GM21515 (cell line): ENCODE data around the gene INPP5F.

Experiments used
- ATAC-seq: cut with Tn5 transposase; IDR thresholded peaks from one replicate; pipeline ENCODE4 v1.9.1; 2021; ENCODE audit not compliant: unreplicated experiment

INPP5F gene

DNA sequence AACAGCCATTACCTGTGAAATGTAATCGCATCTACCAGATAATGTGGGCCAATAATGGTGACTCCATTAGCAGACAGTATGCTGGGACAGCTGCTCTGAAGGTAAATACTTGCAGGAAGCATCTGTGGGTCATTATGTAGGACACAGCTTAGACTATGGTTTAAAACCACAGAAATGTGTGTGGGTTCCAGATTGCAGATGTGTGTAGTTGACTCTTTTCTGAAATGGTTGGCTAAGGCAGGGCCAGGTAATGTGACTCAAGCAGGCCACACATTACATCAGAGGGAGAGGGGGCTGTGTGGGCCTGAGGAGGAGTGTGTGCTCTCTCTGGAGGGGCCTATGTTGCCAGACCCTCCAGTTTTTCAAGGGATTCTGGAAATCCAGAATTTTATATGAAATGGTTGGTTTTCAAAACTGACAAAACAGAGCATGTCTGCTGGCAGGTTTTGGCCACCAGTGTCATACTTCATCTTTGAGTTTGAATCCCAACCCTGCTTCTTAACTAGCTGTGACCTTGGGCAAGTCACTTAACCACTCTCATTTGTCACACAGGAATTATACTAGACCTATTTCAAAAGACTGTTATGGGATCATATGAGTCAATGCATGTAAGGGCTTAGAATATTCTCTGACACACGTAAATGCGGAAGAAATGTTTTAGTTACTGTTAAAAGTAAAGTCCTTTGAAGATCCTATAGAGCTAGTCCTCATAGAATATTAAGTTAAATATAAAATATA lies 82.3 kb downstream of the INPP5F start:
- no peak for ATAC-seq

GRCh38 chr10:119811122-119811521 lies 85.3 kb downstream of the INPP5F start:
- ATAC-seq: no peak

DNA sequence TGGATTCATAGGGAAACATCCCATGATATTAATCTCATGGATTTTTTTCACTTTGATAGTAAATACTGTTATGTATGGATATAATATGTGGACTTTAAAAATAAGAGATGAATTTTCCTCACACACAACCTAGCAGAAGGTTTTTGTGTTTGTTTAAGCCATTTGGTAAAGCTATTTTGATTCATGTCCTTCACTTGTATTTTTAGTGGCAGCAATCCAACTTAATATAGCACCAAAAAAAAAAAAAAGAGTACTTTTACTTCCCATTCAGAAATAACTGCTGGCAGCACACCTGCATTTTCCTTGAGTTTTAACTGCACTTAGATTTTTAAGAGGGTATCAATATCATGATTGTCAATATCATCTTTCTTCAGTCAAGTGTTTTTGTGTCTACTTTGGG lies 86.8 kb downstream of the INPP5F start:
- no peak for ATAC-seq

DNA sequence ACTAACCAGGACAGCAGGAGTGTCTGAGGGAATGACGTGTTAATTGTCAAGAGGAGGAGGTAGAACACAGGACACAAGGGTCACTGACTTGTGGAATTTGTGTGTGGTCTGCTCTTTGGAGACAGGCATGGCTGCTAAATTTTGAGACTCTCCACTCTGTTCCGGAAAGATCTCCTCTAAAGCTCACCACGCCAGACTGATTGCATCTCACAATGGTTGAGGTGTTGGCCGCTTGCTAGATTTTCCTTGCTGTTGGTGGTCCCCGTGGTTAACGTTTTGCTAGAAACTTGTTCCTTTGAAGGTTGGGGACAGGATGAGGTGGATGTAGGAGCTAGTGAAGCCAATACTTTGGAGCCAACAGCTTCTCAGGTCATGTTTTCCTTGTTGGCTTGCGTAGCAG lies 89.8 kb downstream of the INPP5F start:
- no peak for ATAC-seq

GRCh38 chr10:119817991-119818888 lies 92.4 kb downstream of the INPP5F start:
- no peak for ATAC-seq

DNA sequence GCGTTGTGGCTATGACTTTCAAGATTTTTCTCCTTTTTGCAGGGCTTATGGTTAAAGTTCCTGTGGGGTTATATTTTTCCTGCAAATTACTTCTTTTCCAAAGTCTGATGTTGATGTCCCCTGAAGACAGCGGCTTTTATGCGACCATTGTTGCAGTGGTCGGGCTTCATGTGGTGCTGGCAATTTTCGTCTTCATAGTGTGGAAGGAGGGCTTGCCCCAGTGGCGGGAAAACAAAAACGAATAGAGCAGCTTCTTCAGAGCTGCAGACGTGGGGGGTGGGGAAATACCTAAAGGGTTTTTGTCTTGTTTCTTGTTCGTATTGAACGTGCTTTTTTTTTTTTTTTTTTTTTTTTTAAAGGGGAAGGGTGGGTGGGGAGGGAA lies 93.0 kb downstream of the INPP5F start:
- ATAC-seq: no peak

DNA sequence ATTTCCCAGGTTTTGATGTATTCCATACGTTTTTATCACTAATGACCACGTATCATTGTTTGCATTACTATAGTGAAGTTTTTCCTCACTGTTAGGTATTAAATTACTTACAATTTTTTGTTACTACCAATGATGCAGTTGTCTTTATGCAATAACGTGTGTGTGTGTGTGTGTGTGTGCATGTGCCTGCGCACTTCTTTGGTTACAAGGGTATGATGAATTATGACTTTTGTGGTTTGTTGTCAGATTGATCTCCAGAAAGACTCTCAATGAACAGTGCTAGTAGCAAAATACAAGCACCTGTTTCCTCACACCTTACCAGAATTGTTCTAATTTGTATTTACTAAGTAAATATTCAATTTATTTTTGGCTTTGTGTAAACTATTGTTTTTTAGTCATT lies 95.3 kb downstream of the INPP5F start:
- ATAC-seq: no peak

- no peak for ATAC-seq
These were observed 98.4 kb downstream of the INPP5F start for GRCh38 chr10:119824299-119824698.

DNA sequence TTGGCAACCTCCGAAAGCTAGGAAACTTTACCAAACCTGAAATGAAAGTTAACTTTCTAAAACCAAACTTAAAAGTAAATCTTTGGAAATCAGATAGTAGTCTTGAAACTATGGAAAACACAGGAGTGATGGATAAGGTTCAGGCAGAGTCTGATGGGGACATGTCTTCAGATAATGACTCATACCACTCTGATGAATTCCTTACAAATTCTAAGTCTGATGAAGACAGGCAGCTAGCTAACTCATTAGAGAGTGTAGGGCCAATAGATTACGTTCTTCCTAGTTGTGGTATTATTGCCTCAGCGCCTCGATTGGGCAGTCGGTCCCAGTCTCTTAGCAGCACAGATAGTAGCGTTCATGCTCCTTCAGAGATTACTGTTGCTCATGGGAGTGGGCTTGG lies 100.9 kb downstream of the INPP5F start:
- ATAC-seq: no peak

- no peak for ATAC-seq
These were observed 101.6 kb downstream of the INPP5F start for GRCh38 chr10:119827430-119827829.

DNA sequence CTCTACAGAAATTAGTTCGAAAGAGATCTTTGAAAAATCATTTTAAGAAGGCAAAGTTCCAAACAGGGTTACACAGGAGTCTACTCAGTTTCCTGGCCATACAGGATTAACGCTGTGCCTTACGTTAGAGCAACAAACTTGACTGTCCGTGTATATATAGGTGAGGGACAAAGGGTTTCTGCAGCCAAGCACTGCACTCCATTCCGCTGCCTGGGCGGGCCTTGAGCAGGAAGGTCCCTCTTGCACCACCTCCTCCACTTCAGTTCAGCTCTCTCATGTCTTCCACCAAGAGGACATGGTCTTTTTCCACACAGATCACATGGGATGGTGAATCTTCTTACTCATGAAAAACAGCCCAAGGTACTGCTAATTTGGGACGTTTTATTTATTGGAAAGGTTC lies 103.6 kb downstream of the INPP5F start:
- ATAC-seq: no peak

GRCh38 chr10:119830851-119831250 lies 105.0 kb downstream of the INPP5F start:
- no peak for ATAC-seq

- no peak for ATAC-seq
These were observed 105.8 kb downstream of the INPP5F start for GRCh38 chr10:119831656-119832055.

DNA sequence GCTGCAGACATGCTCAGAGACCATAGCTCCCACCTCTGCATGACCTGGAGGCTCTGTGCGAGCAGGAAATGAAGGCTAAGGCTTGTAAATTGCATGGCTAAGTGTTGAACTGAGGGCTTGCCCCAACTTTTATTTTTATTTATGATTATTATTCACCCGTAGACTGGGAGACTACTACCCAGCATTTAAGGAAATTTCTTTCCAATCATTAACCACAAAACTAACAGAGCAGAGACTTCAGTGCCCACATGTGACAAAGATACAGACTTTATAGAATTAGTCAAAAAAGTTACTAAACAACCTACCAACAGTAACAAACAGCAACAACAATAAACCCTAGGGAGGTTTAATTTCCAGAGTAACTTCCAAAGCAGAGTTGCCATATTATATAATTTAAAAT lies 107.1 kb downstream of the INPP5F start:
- no peak for ATAC-seq

- ATAC-seq: no peak
These were observed 108.3 kb downstream of the INPP5F start for GRCh38 chr10:119834188-119834587.

- no peak for ATAC-seq
These were observed 119.8 kb downstream of the INPP5F start for GRCh38 chr10:119845656-119846055.

DNA sequence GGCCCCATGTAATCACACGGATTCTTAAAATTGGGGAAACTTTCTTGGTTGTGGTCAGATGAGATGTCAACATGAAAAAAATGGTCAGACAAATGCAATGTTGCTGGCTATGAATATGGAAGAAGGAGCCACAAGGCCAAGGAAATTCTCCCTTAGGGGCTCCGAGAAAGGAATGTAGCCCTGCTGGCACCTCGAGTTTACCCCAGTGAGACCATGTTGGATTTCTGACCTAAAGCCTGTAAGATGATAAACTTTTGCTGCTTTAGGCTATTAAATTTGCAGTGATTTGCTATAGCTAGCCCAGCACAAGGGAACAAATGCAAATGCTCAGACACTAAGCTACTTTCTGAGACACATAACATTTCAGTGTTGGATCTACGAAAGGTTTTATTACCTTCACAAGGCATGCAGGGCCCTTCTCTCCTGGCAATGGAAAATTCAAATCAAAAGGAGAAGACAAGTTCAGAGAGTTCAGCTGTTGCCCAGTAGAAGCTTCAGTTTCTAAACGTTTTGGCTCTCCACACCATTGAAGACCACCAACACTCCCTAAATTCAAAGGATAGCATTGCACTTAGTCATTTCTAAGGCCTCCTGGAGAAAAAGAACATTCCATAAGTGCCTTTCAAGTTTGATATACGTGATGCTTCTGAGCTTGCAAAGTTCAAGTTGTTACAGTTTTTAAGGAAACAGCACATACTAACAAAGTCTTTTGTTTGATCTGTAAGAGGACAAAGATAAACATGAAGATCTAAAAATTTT lies 123.4 kb downstream of the INPP5F start:
- no peak for ATAC-seq

- ATAC-seq: no peak
These were observed 124.1 kb downstream of the INPP5F start for GRCh38 chr10:119849944-119850343.

GRCh38 chr10:119852277-119852676 lies 126.4 kb downstream of the INPP5F start:
- ATAC-seq: no peak

- ATAC-seq: no peak
These were observed 127.0 kb downstream of the INPP5F start for GRCh38 chr10:119852822-119853221.

DNA sequence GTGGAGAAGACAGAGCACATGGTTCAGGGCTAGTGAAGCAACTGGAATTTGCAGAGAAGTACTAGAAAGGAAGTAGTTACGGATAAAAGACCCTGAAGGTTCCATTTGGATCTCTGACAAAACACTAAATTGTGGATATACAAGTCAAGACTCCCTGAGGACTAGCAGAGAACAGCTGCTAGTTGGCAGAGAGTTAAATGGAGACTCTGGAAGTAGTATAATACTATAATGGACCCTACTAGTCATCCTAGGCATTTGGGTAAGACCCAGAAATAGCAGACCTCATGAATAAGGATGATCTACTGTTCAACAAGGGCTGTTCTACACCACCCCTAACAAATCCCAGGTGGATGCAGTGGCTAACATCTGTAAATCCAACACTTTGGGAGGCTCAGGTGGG lies 127.7 kb downstream of the INPP5F start:
- no peak for ATAC-seq

DNA sequence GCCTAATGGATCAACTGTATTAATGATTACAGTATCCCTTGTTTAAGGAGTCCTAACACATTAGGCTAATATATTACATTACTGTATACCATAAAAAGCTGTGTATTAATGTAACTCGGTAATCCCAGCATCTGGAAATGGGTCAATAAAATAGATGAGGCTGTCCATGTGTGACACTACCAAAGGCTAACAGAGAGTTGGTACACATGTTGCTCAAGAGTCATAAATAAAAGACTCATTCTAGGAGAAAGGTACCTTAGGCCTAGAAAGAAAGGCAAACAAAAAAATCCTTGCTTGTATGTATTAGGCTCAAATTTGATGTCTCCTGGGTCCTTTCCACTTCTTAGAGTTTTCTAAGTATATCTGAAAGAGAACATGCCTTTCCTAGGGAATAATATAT lies 132.2 kb downstream of the INPP5F start:
- ATAC-seq: no peak
